GM12878 (cell line): ENCODE measurements around the gene KASH5.

ENCODE experiments used
- CHD2 ChIP-seq: IDR thresholded peaks from 2 replicates; pipeline ENCODE4 v1.6.1; 2011; ENCODE audit warnings: low read depth, low read length, improper control_type of control experiment, borderline replicate concordance
- EZH2 ChIP-seq: IDR thresholded peaks from 2 replicates; pipeline ENCODE4 v1.6.1; 2012; ENCODE audit warnings: low read depth, mild to moderate bottlenecking, control low read depth, inconsistent platforms, low read length, borderline replicate concordance; ENCODE audit not compliant: control insufficient read depth
- FOXM1 ChIP-seq: IDR thresholded peaks from 2 replicates; pipeline ENCODE4 v1.6.1; 2012; ENCODE audit warnings: low read depth, mild to moderate bottlenecking, inconsistent platforms, low read length, moderate library complexity
- NFIC ChIP-seq: IDR thresholded peaks from 2 replicates; pipeline ENCODE4 v1.6.1; 2012; ENCODE audit warnings: low read depth, mild to moderate bottlenecking, inconsistent platforms, low read length, moderate library complexity
- RAD21 ChIP-seq: IDR thresholded peaks from 2 replicates; pipeline ENCODE4 v1.6.1; 2011; ENCODE audit warnings: mild to moderate bottlenecking, low read depth, low read length, moderate library complexity; ENCODE audit not compliant: insufficient read depth
- RCOR1 ChIP-seq: conservative IDR thresholded peaks from 2 replicates; pipeline ENCODE4 v1.6.1; 2012; ENCODE audit warnings: low read depth, low read length, improper control_type of control experiment
- ZSCAN29 ChIP-seq: fragments of 450-650 bp; IDR thresholded peaks from 2 replicates; pipeline ENCODE4 v1.6.1; 2017; ENCODE audit warnings: mild to moderate bottlenecking, moderate library complexity
- TF ChIP-seq, protein P1 (sequence below): IDR thresholded peaks from 2 replicates; pipeline ENCODE4 v1.6.1; 2012; ENCODE audit warnings: low read depth, low read length, improper control_type of control experiment
- TF ChIP-seq, protein P2 (sequence below), 3 experiments: IDR thresholded peaks in 2 of 3; conservative IDR thresholded peaks in 1 of 3; 2 replicates each; pipeline ENCODE4 v1.5.1; 2011; ENCODE audit warnings: low read depth in 3 of 3, low read length in 3 of 3, mild to moderate bottlenecking in 3 of 3, control low read depth in 2 of 3, moderate library complexity in 2 of 3, inconsistent platforms in 1 of 3, mixed read lengths in 1 of 3; ENCODE audit not compliant: control insufficient read depth in 2 of 3, insufficient read depth in 1 of 3; ENCODE audit errors: extremely low read depth in 1 of 3
- TF ChIP-seq, protein P3 (sequence below): fragments of 150-350 bp; IDR thresholded peaks from 2 replicates; pipeline ENCODE4 v1.6.1; 2016; ENCODE audit warnings: low read depth, low read length
- TF ChIP-seq, protein P4 (sequence below): IDR thresholded peaks from 2 replicates; pipeline ENCODE4 v1.6.1; 2011; ENCODE audit warnings: borderline replicate concordance, low read depth, mild to moderate bottlenecking, moderate library complexity, mixed read lengths, low read length; ENCODE audit not compliant: insufficient read depth; ENCODE audit errors: extremely low read length
- TF ChIP-seq, protein P5 (sequence below): IDR thresholded peaks from 2 replicates; pipeline ENCODE4 v1.6.1; 2011; ENCODE audit warnings: low read depth, mild to moderate bottlenecking, low read length, moderate library complexity, borderline replicate concordance; ENCODE audit errors: extremely low read depth
- TF ChIP-seq, protein P6 (sequence below): IDR thresholded peaks from 2 replicates; pipeline ENCODE4 v1.6.1; 2012; ENCODE audit warnings: mild to moderate bottlenecking, low read depth, low read length

DNA sequence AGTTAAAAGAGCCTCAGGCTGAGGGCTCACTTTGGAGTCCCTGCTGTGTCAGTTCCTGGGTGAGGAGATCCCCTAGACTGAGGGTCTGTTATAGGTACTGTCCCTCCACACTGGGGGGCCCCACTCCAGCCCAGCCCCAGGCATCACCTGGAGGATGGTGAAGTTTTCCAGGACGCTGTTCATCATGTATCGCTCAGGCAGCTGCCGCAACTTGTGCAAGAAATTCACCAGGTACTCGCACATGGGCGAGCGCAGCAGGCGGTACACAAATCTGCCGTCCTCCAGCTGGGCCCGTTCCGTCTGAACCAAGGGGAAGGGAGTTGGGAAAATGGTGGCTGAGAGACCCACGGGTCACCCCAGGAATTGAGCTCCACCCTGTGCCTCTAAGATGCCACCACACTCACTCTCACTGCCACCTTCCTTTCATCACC, 45.7 kb upstream of the KASH5 start:
- TF ChIP-seq, protein P1, sequence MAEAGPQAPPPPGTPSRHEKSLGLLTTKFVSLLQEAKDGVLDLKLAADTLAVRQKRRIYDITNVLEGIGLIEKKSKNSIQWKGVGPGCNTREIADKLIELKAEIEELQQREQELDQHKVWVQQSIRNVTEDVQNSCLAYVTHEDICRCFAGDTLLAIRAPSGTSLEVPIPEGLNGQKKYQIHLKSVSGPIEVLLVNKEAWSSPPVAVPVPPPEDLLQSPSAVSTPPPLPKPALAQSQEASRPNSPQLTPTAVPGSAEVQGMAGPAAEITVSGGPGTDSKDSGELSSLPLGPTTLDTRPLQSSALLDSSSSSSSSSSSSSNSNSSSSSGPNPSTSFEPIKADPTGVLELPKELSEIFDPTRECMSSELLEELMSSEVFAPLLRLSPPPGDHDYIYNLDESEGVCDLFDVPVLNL, result no peak
- TF ChIP-seq, protein P2, sequence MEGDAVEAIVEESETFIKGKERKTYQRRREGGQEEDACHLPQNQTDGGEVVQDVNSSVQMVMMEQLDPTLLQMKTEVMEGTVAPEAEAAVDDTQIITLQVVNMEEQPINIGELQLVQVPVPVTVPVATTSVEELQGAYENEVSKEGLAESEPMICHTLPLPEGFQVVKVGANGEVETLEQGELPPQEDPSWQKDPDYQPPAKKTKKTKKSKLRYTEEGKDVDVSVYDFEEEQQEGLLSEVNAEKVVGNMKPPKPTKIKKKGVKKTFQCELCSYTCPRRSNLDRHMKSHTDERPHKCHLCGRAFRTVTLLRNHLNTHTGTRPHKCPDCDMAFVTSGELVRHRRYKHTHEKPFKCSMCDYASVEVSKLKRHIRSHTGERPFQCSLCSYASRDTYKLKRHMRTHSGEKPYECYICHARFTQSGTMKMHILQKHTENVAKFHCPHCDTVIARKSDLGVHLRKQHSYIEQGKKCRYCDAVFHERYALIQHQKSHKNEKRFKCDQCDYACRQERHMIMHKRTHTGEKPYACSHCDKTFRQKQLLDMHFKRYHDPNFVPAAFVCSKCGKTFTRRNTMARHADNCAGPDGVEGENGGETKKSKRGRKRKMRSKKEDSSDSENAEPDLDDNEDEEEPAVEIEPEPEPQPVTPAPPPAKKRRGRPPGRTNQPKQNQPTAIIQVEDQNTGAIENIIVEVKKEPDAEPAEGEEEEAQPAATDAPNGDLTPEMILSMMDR (IDR thresholded peaks at IDR 0.05 in 2 of 3, conservative IDR thresholded peaks at IDR 0.05 in 1 of 3; ENCODE audit: control insufficient read depth in 2 of 3, extremely low read depth in 1 of 3, insufficient read depth in 1 of 3, low read depth in 3 of 3, low read length in 3 of 3), result no peak
- TF ChIP-seq CHD2 (no peak), RAD21 (no peak), NFIC (no peak), FOXM1 (no peak), RCOR1 (no peak), ZSCAN29 (no peak), EZH2 (no peak)
- TF ChIP-seq, protein P3, sequence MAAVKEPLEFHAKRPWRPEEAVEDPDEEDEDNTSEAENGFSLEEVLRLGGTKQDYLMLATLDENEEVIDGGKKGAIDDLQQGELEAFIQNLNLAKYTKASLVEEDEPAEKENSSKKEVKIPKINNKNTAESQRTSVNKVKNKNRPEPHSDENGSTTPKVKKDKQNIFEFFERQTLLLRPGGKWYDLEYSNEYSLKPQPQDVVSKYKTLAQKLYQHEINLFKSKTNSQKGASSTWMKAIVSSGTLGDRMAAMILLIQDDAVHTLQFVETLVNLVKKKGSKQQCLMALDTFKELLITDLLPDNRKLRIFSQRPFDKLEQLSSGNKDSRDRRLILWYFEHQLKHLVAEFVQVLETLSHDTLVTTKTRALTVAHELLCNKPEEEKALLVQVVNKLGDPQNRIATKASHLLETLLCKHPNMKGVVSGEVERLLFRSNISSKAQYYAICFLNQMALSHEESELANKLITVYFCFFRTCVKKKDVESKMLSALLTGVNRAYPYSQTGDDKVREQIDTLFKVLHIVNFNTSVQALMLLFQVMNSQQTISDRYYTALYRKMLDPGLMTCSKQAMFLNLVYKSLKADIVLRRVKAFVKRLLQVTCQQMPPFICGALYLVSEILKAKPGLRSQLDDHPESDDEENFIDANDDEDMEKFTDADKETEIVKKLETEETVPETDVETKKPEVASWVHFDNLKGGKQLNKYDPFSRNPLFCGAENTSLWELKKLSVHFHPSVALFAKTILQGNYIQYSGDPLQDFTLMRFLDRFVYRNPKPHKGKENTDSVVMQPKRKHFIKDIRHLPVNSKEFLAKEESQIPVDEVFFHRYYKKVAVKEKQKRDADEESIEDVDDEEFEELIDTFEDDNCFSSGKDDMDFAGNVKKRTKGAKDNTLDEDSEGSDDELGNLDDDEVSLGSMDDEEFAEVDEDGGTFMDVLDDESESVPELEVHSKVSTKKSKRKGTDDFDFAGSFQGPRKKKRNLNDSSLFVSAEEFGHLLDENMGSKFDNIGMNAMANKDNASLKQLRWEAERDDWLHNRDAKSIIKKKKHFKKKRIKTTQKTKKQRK, result no peak
- TF ChIP-seq, protein P4, sequence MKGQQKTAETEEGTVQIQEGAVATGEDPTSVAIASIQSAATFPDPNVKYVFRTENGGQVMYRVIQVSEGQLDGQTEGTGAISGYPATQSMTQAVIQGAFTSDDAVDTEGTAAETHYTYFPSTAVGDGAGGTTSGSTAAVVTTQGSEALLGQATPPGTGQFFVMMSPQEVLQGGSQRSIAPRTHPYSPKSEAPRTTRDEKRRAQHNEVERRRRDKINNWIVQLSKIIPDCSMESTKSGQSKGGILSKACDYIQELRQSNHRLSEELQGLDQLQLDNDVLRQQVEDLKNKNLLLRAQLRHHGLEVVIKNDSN, result no peak
- TF ChIP-seq, protein P5, sequence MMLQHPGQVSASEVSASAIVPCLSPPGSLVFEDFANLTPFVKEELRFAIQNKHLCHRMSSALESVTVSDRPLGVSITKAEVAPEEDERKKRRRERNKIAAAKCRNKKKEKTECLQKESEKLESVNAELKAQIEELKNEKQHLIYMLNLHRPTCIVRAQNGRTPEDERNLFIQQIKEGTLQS, result no peak
- TF ChIP-seq, protein P6, sequence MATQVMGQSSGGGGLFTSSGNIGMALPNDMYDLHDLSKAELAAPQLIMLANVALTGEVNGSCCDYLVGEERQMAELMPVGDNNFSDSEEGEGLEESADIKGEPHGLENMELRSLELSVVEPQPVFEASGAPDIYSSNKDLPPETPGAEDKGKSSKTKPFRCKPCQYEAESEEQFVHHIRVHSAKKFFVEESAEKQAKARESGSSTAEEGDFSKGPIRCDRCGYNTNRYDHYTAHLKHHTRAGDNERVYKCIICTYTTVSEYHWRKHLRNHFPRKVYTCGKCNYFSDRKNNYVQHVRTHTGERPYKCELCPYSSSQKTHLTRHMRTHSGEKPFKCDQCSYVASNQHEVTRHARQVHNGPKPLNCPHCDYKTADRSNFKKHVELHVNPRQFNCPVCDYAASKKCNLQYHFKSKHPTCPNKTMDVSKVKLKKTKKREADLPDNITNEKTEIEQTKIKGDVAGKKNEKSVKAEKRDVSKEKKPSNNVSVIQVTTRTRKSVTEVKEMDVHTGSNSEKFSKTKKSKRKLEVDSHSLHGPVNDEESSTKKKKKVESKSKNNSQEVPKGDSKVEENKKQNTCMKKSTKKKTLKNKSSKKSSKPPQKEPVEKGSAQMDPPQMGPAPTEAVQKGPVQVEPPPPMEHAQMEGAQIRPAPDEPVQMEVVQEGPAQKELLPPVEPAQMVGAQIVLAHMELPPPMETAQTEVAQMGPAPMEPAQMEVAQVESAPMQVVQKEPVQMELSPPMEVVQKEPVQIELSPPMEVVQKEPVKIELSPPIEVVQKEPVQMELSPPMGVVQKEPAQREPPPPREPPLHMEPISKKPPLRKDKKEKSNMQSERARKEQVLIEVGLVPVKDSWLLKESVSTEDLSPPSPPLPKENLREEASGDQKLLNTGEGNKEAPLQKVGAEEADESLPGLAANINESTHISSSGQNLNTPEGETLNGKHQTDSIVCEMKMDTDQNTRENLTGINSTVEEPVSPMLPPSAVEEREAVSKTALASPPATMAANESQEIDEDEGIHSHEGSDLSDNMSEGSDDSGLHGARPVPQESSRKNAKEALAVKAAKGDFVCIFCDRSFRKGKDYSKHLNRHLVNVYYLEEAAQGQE, result no peak
